Measurements from ENCODE around the gene ERV3-1.

DNA sequence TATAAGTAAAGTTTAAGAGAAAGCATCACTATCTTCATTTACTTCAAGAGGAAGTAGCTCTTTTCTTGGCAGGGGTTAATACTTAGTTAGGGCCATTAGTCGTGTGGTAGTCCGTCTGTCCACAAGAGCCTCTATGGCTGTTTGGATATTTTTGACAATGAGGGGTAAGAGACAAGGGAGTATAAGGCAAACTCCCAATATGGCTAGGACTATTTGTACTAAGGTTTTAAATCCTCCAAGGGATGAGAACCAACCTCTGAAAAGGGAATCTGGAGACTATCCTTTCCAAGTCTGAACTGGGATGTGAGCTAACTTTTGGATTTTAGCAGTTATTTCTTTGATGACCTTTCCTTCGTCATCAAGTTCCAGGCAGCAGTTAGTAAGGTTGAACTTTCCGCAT is 15.6 kb downstream of the ERV3-1 start, which contains the start of gene ZNF117:
- TF ChIP-seq, protein P1, sequence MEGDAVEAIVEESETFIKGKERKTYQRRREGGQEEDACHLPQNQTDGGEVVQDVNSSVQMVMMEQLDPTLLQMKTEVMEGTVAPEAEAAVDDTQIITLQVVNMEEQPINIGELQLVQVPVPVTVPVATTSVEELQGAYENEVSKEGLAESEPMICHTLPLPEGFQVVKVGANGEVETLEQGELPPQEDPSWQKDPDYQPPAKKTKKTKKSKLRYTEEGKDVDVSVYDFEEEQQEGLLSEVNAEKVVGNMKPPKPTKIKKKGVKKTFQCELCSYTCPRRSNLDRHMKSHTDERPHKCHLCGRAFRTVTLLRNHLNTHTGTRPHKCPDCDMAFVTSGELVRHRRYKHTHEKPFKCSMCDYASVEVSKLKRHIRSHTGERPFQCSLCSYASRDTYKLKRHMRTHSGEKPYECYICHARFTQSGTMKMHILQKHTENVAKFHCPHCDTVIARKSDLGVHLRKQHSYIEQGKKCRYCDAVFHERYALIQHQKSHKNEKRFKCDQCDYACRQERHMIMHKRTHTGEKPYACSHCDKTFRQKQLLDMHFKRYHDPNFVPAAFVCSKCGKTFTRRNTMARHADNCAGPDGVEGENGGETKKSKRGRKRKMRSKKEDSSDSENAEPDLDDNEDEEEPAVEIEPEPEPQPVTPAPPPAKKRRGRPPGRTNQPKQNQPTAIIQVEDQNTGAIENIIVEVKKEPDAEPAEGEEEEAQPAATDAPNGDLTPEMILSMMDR (IDR thresholded peaks at IDR 0.05): no peak
- TF ChIP-seq POLR2A (IDR thresholded peaks at IDR 0.05): no peak
